HuH-7.5 (cell line): Measurements from ENCODE around the gene ABCB10.

Experiments used
- DNase-seq: peaks from one replicate; pipeline ENCODE4 v3.0.0; 2011; ENCODE audit warnings: low spot score

The ABCB10 gene

GRCh38 chr1:229474509-229474908 is 84.0 kb downstream of the ABCB10 start:
- no peak for DNase-seq

DNA sequence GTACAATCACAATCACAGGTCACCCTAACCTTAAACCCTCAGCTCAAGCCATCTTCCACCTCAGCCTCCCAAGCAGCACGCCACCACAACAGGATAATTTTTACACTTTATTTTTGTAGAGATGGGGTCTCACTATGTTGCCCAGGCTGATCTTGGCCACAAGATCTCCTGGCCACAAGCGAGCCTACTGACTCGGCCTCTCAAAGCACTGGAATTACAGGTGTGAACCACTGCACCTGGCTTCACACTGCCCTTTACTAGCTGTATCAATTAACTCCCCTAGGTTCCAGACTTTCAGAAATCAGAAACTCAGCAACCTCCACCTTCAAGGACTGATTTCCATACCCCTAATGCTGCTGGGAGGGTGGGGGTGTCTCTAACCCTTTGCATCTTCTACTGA is 87.3 kb downstream of the ABCB10 start:
- DNase-seq: no peak

DNA sequence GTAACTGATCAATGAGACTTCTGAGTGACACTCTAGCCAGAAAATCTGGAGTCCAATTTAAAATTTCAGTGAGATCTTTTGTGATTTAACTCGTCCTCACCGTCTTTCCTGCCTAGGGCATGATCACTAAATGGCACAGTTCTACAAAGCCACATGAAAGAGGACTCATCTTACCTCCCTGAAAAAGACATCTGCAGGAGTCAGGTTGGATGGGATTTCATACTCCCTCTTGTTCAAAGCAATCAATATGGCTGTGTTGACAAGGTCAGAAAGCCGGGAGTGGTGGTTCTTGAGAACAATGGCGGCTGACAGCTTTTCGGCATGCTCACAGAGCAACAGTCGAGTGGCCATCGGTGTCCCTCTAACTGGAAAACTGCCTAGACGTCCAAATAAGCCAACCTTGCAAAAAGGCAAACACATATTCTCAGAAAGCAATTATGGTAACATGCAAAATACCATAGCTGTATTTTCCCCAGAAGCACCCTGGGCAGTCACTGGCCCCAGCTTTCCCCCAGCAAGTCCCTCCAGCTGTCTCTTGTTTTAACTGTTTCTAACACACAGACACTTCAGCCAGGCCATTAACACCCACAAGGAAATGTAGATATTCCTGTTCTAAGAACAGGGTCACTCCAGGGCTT is 88.0 kb downstream of the ABCB10 start:
- DNase-seq: no peak

DNA sequence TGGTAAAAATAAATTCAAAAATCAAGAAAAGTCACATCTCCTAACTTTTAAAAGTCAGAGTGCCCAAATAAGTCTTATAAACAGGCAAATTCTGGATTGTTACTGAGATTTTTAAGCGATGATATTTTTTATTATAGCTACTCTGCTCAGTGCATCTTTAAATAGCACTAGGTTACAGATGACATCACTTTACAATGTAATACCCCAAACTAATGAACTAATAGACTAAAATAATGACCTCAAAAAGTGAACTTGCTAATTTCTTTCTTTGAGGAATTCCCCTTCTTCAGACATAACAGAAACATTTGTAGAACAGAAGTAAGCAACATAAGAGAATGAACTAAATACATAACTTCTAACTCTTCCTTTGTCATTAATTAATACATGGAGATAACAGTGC is 91.6 kb downstream of the ABCB10 start:
- DNase-seq: no peak
